ENCODE results near the gene SPTB. TPM values are rescaled to one million over a fixed set of nuclear protein-coding genes. Genes with fewer than 3 reads are reported as not detected.

Gene SPTB
- total RNA-seq, 1 donor from 2014 or later, result 18.2 TPM

DNA sequence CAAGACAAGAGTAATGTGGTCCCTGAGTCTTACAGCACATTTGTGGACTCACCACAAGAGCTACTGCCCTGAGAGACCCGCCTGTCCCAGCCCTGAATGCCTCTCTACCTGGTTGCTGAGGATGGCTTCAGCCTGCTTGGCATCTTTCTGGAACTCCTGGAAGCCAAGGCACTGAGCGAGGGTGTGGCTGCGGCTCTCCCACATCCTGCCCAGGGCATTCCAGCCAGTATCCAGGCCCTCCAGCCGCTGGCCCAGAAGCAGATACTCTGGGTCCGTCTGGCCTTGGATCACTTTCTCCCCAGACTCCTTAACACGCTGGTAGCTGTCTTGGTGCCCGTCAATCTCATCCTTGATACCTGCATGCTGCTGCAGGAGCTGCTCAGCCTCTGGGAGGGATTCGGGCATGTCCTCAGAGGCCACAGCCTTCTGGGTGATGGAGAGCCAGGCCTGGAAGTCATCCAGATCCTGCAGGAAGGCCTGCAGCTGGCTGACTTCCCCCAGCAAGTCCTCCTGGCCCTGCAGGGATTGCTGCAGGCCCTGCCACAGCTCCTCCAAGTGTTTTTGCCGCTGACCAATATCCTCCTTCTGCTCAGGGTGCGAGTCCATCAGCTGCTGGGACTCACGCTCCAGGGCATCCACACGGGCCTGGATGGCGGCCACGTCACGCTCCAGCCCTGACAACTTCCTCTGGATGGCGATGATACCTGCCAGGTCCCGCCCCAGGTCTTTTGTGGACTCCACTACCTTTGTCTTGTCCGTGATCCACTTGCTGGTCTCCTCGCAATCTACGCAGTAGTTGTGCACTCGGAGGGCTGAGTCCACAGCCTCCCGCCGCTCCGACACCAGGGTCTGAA lies 93.2 kb downstream of the SPTB start:
- DNase-seq, result no peak

DNA sequence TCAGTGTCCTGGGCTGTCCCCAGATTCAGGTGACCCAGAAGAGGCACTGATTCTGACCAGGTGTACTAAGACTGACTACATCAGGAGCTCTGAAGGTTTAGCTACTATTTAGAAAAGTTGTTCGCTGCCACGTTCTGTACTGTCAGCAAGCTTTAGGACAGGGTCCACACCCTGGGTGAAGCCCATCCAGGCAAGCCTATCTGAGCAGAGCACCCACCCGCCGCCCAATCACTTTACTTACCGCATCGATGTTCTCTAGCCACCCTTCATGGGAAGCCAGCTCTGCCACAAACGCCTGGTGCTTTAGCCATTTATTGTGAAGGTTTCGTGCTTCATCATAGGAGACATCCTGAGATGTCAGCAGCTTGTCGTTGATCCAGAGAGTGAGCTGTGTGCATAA lies 95.7 kb downstream of the SPTB start:
- DNase-seq, result no peak

DNA sequence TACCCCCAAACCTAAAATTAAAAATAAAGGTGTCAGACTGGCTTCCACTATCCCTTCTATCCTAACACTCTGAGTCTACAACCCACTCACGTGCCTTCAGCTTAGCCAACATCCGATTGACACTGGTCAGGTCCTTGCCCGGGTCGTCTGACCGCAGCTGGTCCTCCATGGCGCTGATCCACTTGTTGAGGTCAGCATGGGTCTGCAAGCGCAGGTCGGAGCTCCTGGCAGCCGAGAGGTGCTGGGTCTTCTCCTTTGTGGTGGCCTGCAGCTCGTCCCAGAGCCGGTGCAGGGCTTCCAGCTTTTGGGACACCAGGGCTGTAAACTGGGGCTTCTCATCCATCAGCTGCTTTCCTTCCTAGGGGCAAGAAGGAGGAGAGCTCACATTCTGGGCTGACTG lies 97.5 kb downstream of the SPTB start:
- DNase-seq, result no peak

DNA sequence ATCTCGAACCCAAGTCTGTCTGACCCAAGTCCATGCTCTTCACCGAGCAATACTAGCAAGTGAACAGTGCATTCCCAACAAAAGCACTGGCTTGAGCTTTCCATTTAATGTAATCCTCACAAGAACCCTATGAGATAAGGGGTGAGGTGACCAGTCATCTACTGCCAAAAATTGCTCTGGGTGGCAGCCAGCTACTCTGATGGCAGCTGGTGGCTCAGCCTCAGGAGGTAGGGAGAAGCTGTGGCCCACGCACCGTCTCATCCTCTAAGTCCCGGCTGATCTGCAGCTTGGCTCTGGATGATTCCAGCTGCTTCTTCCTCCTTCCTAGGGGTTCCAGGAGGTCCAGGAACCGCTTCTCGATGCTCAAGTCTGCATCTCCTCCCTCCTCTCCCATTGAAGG lies 100.2 kb downstream of the SPTB start:
- DNase-seq, result no peak

DNA sequence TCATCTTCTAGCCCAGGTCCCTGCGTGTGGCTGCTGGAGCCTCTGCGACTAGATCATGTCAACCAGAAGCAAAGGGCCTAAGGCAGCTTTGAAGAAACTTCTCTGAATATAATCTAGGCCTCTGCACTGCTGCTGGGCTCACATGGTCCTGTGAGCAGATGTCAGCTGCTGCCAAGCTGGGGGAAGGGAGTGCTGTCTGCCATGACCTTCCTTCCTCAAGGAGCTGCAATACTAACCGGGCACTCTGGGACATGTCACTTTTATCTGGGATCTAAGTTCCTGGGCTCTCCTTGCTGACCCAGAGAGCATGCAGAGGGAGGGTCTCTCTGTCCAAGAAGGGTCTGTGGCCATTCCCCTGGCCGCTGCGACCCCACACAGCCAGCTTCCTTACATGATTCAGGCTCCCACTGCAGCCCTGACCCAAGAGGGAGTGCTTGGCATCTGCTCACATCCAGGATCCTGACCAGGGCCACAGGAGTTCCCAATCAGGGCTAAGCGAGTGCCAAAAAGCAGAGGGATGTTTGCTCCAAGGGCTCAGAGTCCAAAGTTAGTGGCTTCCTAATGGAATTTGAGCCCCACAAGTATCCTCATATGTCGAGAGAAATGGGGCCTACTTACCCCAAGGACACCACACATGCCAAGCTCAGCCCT lies 101.5 kb downstream of the SPTB start:
- DNase-seq, result no peak

DNA sequence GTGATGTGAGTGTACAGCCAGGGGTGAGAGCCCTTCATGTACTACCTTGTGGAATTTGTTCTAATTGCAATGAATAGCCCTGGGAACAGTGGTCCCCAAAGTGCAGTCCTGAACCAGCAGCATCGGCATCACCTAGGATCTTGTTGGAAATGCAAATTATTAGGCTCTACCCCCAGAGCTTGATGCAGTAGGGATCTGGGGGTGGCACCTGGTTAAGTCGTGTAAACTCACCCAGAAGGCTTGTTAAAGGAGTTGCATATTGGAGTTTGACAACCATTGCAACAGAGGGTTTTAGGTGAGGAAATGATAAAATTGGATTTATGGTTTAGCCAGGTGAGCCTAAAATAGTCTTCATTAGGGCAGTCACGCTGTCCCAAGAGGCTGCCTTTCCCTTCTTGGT lies 102.2 kb downstream of the SPTB start:
- DNase-seq, result no peak

DNA sequence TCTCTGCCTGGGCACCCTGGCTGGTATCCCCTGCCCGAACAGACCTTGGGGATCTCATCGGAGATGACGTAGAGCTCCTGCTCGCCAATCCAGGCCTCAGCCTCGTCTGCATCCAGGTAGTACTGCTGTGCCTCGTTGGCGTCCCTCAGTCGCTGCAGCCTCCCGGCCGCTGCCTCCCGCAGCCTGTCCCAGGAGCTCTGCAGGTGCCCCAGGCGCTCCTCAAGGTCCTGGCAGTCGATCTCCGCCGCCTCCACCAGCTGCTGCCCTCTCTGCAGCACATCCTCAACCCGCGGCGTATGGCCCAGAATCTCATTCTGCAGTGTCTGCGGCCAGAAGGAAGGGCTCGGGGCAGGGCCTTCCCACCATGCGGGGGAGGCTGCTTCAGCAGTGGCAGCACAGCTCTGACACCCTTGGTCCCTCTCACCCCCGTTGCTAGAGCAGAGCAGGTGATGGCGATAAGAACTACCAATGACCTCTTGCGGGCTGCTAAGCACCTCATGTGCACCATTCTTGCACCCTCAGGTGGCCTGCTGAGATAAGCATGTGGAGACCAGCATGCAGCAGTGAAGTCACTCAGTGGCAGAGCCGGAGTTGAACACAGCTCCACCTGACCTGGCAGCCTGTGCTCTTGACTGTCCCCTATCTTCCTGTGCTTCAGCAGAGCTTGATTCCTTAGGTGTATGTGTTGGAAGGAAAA lies 104.5 kb downstream of the SPTB start:
- no peak for DNase-seq

DNA sequence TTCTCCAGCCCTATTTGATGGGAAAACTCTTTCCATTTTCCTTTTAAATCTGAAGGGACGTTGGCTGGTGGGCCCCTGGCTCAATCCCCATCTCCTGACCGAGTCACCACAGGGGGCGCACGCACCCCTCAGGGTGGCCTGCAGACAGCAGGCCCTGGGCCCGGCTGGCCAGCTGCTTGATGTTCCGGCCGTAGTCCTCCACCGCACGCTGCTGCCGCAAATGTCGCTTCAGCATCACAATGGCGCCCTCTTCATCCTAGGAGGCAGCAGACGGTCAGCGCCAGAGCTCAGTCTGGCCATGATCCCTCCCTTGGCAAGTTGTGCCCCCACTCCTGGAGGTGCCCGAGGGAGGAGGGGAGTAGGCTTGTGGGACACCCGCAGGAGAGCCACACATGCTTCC lies 105.4 kb downstream of the SPTB start:
- DNase-seq, result no peak

DNA sequence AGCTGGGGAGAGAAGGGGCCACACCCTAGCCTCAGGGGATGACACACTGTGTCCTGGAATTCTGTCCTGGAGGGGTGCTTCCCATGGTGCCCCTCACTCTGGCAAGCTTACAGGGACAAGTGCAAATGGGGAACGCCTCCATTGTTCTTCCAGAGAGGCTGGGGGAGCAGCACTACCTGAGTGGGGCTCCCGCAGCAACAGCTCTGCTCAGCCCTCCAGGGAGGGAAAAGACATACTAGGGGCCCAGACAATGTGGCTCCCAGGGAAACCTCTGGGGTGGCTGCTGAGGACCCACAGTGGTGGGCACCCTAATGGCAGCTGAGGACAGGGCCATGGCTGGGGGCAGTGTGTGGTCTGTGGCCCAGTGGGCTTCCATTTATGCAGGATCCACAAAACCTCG lies 106.1 kb downstream of the SPTB start:
- no peak for DNase-seq

DNA sequence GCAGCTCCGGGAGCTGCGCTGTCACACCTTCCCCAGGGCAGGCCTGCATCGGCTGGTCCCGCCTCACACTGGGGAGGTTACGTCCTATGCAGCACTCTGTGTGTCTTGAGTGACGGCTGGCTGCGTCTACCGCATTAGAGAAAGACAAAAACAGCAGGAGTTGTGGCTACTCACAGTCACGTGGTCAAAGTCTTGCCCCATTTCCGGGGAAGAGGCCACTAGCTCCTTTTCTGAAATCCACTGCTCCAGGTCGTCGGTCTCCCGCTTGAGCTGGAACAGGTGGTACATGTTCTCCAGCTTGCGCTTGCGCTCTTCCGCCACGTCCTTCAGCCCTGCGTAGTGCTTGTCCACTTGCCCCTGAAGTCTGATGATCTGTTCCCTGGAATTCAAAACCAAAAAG lies 106.7 kb downstream of the SPTB start:
- no peak for DNase-seq

DNA sequence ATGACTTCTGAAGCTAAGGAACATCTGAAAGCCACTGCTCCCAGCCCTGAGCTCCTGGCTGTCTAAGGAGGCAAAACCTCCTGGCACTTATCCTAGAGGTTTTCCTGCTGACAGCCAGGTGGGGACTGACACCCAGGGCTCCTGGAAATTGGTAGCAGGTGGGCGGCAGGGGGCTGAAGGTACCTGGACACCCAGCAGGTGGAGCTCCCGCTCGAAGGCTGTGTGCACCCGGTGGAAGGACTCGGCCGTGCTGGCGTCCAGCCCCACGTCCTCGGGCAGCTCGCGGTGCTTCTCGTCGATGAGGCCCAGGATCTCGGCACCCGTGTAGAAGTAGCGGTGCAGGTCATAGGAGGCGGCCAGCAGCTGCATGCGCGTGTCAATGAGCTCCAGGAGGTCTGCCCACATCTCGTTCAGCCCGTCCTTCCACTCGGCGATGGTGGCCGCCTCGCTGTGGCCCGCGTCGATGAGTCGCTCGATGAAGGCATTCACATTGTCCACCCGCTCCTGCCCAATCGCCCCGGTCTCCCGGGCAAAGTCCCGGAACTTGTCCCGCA lies 107.2 kb downstream of the SPTB start:
- DNase-seq, result no peak

DNA sequence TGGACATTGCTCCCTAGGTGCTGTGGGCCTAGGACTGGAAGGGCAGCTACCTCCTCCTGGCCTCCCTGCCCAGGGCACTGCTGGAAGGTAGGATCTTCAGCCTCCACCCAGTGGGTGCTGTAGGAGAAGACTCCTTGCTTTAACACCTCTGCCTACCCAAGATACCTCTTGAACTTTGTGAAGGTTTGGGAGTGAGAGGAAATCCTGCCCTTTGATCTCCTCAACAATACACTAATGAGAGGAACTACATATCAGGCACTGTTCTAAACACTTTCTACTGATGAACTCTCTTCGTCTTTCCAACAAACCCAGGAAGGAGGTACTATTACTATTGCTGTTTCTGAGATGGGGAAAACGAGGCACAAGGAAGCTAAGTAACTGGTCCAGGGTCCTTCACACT lies 108.5 kb downstream of the SPTB start:
- DNase-seq, result no peak

DNA sequence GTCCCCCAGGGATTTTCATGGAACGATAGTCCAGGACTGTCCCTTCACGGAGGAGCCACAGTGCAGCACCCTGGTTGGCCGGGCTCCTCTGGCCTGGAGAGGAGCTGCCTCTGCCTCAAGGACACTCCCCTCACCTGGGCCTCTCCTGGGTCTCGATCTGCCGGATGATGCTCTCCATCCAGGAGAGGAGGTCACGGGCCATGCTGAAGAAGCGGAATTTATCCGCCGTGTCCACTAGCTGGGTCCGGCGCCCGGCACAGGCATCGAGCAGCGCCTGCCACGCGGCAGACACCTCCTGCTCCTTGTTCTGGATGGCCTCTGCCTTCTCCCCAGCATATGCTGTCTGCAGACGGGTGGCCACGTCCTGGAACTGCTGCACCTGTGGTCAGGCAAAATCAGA lies 109.0 kb downstream of the SPTB start:
- DNase-seq, result no peak

DNA sequence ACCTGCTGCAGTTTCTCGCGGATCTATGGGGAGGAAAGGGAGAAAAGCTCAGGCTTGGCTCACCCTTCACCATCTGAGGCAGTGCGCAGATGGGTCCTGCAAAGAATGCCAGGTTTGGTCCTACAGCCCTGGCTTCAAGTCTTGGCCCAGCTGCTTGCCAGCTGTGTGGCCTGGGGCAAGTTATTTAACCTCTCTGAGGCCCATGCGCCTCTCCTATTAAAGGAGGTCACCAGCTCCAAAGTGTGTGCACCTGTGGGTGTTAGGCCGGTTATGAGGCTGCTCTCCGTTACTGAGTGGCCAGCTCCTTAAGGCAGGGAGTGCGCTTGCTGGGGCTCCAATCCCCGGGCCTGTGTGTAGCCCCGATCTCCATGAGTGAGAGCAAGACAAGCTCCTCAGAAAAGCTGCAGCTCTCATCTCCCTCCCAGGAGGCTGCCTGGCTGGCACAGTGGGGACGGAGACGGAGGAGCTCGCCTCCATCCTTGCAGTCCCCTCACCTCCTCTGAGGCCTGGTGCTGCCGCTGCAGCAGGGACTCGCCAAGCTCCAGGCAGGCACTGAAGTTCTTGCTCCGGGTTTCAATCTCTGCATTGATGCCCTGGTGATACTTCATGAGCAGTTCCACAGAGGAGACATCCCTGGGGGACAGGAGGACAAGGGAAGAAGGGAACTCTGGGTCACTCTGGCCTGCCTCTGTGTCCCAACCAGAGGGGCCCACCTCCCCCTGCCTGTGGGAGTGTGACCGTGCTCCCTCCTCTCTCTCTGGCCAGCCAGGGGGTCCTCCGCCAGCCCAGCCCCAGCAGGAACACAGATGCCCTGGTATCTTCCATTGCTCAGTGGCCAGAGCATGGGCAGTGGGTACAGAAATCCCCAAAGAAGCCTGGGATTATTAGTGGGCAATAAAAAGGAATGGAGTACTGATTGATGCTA lies 110.3 kb downstream of the SPTB start:
- DNase-seq, result no peak

DNA sequence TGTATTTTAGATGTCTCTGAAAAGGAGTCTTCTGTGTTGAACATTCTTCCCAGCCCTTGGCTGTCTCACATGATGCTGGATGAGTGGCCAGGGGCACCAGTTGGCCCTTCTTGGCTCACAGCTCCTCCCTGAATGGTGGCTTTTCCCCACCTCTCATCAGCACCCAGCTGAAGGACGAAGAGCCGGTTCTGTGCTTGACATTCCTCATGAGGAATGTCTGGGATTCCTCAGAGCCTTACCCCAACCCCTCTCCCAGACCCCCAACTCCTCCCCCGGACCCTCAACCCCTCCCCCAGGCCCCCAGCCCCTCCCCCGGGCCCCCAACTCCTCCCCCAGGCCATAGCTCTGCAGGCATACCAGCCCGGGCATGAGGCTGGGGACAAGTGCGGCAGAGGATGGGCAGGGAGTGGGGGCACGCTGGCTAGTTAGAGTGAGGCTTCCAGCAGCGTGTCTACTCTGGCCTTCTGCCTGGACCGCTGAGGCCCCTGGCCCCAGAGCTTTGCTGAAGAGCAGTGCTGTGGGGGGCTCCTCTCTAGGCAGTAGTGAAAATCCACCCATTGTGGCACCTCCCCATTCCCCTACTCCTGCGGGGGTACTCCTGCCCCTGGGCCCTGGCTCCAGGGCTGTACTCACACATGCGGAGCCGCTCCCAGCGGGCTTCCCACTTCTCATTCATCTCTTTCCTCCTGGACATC lies 111.2 kb downstream of the SPTB start:
- DNase-seq, result no peak

DNA sequence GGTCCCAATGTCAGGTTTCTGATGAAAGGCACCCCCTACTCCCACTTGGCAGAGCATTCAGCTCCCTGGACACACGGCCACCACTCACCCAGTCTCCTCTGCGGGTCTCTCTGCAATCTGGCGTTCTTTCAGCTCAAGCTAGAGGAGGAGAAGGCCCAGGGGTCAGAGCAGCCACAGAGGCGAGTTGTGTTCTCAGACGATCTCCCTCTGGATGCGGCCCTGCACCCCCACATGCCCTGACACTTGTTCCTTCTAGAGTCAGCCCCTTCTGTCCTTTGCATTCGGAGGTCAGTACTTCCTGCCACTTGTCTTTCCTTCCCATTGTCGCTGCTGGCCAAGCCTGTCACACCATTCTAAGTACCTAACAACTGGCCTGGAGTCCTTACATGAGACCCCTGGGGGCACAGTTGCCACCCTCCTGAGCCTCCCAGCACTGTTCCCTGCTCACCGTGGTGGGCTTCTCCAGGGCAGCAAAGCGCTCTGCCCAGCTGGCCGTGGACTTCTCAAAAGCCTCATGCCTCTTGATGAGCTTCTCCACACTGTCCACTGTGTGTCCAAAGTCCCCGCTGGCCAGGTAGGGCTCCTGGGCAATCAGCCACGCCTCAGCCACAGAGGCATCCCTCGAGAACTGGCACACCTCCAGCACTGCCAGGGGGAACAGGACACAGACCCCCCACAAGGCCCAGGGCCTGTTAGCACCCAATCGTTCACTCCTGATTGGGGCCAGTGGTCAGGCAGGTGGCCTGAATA lies 112.3 kb downstream of the SPTB start:
- no peak for DNase-seq

DNA sequence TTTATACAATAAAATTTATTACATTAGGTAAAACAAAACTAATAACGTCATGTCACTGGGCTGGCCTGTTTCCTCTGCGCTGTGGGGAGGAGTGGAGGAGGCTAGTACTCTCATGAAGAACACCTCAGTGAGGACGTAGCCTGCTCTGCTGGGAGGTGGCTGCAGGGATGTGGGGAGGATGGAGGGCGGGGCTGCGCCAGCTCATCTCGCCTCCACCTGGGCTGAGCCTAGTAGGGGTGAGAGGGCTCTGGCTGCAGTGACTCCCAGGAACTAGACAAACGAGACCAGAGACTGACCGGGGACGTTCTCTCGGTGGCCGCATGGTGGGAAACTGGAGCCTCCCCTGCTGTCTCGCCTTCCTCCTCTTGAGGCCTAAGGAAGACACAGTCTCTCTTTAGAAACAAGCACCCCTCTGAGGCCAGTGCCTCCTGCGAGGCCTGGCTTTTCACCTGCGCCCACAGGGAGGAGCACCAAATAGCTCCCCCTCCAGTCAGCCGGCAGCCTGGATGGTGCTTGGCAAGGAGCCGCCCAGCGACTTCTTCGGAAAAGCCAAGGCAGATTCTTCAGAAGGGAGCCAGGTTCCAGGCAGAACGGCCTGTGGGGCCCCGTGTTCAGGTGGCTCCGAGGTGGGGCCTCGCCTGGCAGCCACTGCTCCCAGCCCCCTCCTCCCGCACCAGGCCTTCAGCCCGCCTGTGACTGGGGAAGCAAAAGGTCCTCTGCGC lies 113.1 kb downstream of the SPTB start:
- DNase-seq, result no peak

DNA sequence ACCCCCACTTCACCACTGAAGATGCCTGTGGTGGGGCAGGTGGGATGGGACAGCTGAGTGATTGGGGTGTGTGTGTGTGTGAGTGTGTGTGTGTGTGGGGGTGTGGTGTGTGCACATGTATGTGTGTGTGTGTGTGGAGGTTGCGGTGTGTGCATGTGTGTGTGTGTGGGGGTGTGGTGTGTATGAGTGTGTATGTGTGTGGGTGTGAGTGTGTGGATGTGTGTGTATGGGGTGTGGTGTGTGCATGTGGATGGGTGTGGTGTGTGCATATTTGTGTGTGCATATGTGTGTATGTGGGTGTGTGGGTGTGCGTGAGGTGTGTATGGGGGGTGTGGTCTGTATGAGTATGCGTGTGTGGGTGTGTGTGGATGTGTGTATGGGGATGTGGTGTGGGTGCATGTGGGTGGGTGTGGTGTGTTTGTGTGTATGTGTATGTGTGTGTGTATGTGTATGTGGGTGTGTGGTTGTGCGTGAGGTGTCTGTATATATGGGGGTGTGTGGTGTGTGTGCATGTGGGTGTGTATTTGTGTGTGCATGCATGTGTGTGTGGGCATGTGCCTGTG lies 113.9 kb downstream of the SPTB start:
- DNase-seq, result no peak
